H9 (cell line): ENCODE results near the gene STX17. TPM values are rescaled to one million over a fixed set of nuclear protein-coding genes. Genes with fewer than 3 reads are reported as not detected.

ENCODE experiments used
- DNase-seq: peaks from one replicate; pipeline ENCODE4 v3.0.0-alpha.2; 2017
- H2AFZ ChIP-seq: one replicate; pipeline ENCODE4 v1.6.1; 2013; ENCODE audit warnings: mild to moderate bottlenecking, low read length, control low read depth, moderate library complexity
- H2AK5ac ChIP-seq: 2 replicates; pipeline ENCODE4 v1.6.1; 2013; ENCODE audit warnings: low read length, control low read depth, mixed read lengths; ENCODE audit not compliant: insufficient read length
- H2BK120ac ChIP-seq: one replicate; pipeline ENCODE4 v1.6.1; 2013; ENCODE audit warnings: low read depth, mild to moderate bottlenecking, low read length, control low read depth, inconsistent platforms; ENCODE audit not compliant: poor library complexity, severe bottlenecking
- H2BK12ac ChIP-seq: 2 replicates; pipeline ENCODE4 v1.6.1; 2013; ENCODE audit warnings: low read length, control low read depth, mixed read lengths, low read depth; ENCODE audit not compliant: insufficient read length
- H2BK15ac ChIP-seq: 2 replicates; pipeline ENCODE4 v1.6.1; 2013; ENCODE audit warnings: low read depth, low read length, control low read depth
- H2BK20ac ChIP-seq: one replicate; pipeline ENCODE4 v1.6.1; 2013; ENCODE audit warnings: low read depth, mild to moderate bottlenecking, low read length, control low read depth, inconsistent platforms; ENCODE audit not compliant: poor library complexity, severe bottlenecking
- H2BK5ac ChIP-seq: 2 replicates; pipeline ENCODE4 v1.6.1; 2013; ENCODE audit warnings: low read length, control low read depth, mixed read lengths; ENCODE audit not compliant: insufficient read length
- H3K14ac ChIP-seq: 2 replicates; pipeline ENCODE4 v1.6.1; 2013; ENCODE audit warnings: low read length, control low read depth; ENCODE audit not compliant: insufficient read depth
- H3K18ac ChIP-seq: 2 replicates; pipeline ENCODE4 v1.6.1; 2013; ENCODE audit warnings: low read depth, mild to moderate bottlenecking, mixed read lengths, low read length, control low read depth; ENCODE audit not compliant: insufficient read length
- H3K23ac ChIP-seq: 2 replicates; pipeline ENCODE4 v1.6.1; 2013; ENCODE audit warnings: low read length, control low read depth, mixed read lengths, low read depth; ENCODE audit not compliant: insufficient read length
- H3K23me2 ChIP-seq: 2 replicates; pipeline ENCODE4 v1.6.1; 2013; ENCODE audit warnings: low read depth, mild to moderate bottlenecking, mixed read lengths, low read length, control low read depth; ENCODE audit not compliant: insufficient read length, poor library complexity, severe bottlenecking
- H3K27ac ChIP-seq: 2 replicates; pipeline ENCODE4 v1.5.1; 2013; ENCODE audit warnings: low read length, control low read depth, mixed read lengths, low read depth; ENCODE audit not compliant: insufficient read length
- H3K27me3 ChIP-seq: 2 replicates; pipeline ENCODE4 v1.6.1; 2013; ENCODE audit warnings: low read length, control low read depth, inconsistent platforms; ENCODE audit not compliant: insufficient read depth
- H3K4ac ChIP-seq: 2 replicates; pipeline ENCODE4 v1.6.1; 2013; ENCODE audit warnings: low read depth, mild to moderate bottlenecking, control low read depth, inconsistent platforms, low read length, moderate library complexity
- H3K4me1 ChIP-seq: 2 replicates; pipeline ENCODE4 v1.6.1; 2013; ENCODE audit warnings: low read length, control low read depth, inconsistent platforms; ENCODE audit not compliant: insufficient read depth
- H3K4me2 ChIP-seq: 2 replicates; pipeline ENCODE4 v1.6.1; 2013; ENCODE audit warnings: low read length, control low read depth, mixed read lengths; ENCODE audit not compliant: insufficient read length, insufficient read depth
- H3K56ac ChIP-seq: 2 replicates; pipeline ENCODE4 v1.6.1; 2013; ENCODE audit warnings: low read depth, mild to moderate bottlenecking, mixed read lengths, low read length, control low read depth; ENCODE audit not compliant: insufficient read length
- H3K79me1 ChIP-seq: 2 replicates; pipeline ENCODE4 v1.6.1; 2013; ENCODE audit warnings: low read depth, mild to moderate bottlenecking, moderate library complexity, low read length, control low read depth, inconsistent platforms; ENCODE audit not compliant: insufficient read depth, poor library complexity, severe bottlenecking
- H3K79me2 ChIP-seq: 2 replicates; pipeline ENCODE4 v1.6.1; 2013; ENCODE audit warnings: low read length, control low read depth, inconsistent platforms; ENCODE audit not compliant: insufficient read depth
- H3K9ac ChIP-seq: 2 replicates; pipeline ENCODE4 v1.6.1; 2013; ENCODE audit warnings: low read length, control low read depth, mixed read lengths; ENCODE audit not compliant: insufficient read length; ENCODE audit errors: extremely low read depth
- H3K9me3 ChIP-seq: one replicate; pipeline ENCODE4 v1.6.1; 2013; ENCODE audit warnings: low read depth, low read length, inconsistent platforms; ENCODE audit not compliant: control insufficient read depth
- H3T11ph ChIP-seq: one replicate; pipeline ENCODE4 v1.6.1; 2013; ENCODE audit warnings: mild to moderate bottlenecking, low read length, control low read depth, inconsistent platforms
- H4K20me1 ChIP-seq: one replicate; pipeline ENCODE4 v1.6.1; 2013; ENCODE audit not compliant: control insufficient read depth, insufficient read length, insufficient read depth
- H4K5ac ChIP-seq: 2 replicates; pipeline ENCODE4 v1.6.1; 2013; ENCODE audit warnings: low read depth, mild to moderate bottlenecking, mixed read lengths, low read length, control low read depth; ENCODE audit not compliant: insufficient read length
- H4K8ac ChIP-seq: replicated peaks from 2 replicates; pipeline ENCODE4 v1.6.1; 2013; ENCODE audit warnings: low read length, control low read depth, mixed read lengths, low read depth; ENCODE audit not compliant: insufficient read length
- H4K91ac ChIP-seq: 2 replicates; pipeline ENCODE4 v1.6.1; 2013; ENCODE audit warnings: low read depth, mild to moderate bottlenecking, moderate library complexity, mixed read lengths, low read length, control low read depth; ENCODE audit not compliant: insufficient read length
- H3K27ac Mint-ChIP-seq, 3 experiments: 2 replicates in 2 of 3; 3 replicates in 1 of 3; pipeline ENCODE4 v1.8.0; 2020 to 2021; ENCODE audit warnings: mixed read lengths in 3 of 3, mild to moderate bottlenecking in 1 of 3, moderate library complexity in 1 of 3
- H3K27me3 Mint-ChIP-seq: 2 replicates; pipeline ENCODE4 v1.8.0; 2021; ENCODE audit warnings: low read depth, mild to moderate bottlenecking, moderate library complexity, mixed read lengths
- H3K36me3 Mint-ChIP-seq, 3 experiments: 2 replicates in 2 of 3; 3 replicates in 1 of 3; pipeline ENCODE4 v1.8.0; 2020 to 2021; ENCODE audit warnings: low read depth in 3 of 3, mixed read lengths in 3 of 3; ENCODE audit not compliant: insufficient read depth in 1 of 3
- H3K4me1 Mint-ChIP-seq, 2 experiments: 2 replicates each; pipeline ENCODE4 v1.8.0; 2020; ENCODE audit warnings: mixed read lengths in 2 of 2
- H3K4me3 Mint-ChIP-seq, 2 experiments: 2 replicates in 1 of 2; 3 replicates in 1 of 2; pipeline ENCODE4 v1.8.0; 2020 to 2021; ENCODE audit warnings: mild to moderate bottlenecking in 2 of 2, mixed read lengths in 2 of 2, moderate library complexity in 1 of 2
- H3K9me3 Mint-ChIP-seq, 2 experiments: 2 replicates in 1 of 2; 3 replicates in 1 of 2; pipeline ENCODE4 v1.8.0; 2020; ENCODE audit warnings: mild to moderate bottlenecking in 2 of 2, mixed read lengths in 2 of 2, moderate library complexity in 1 of 2
- CTCF ChIP-seq: fragments of 200-600 bp; sonication (generic); conservative IDR thresholded peaks from 3 replicates; pipeline ENCODE4 v1.8.0; 2021; ENCODE audit warnings: antibody characterized with exemption, mild to moderate bottlenecking
- WGBS: extraction: QIAGEN DNeasy Blood & Tissue Kit; methylation state at CpG from one replicate; pipeline ENCODE4 v1.1.7; 2013; ENCODE audit warnings: missing lambda C conversion rate, low lambda C conversion rate, mixed read lengths; ENCODE audit not compliant: insufficient read length; ENCODE audit errors: extremely low coverage; 5-methylcytosine and 5-hydroxymethylcytosine counted together
- total RNA-seq: library from RNA; stranded (reverse); gene quantifications from 2 replicates; pipeline ENCODE4 v1.2.1, GENCODE V29; 2021

Gene STX17
- total RNA-seq, 1 experiment from 2014 or later: 21.2 TPM

- Histone ChIP-seq H3K56ac (peak overlapping the region; percentile 40), H2BK15ac (no peak overlapping the region), H3K4ac (no peak overlapping the region), H3K23me2 (peaks cover 7% of the 10 kb centered on the region), H2AFZ (no peak overlapping the region), H3K27me3 (no peaks in the 10 kb centered on the region), H4K91ac (no peak overlapping the region), H4K5ac (peak overlapping the region; percentile 50), H3K27ac (no peak overlapping the region), H2BK12ac (no peak overlapping the region), H4K20me1 (no peaks in the 10 kb centered on the region), H2BK20ac (no peak overlapping the region), H2AK5ac (no peak overlapping the region), H3K4me1 (peaks cover 5% of the 10 kb centered on the region; the same call in 1 of the 2 replicates), H3K9me3 (no peaks in the 10 kb centered on the region), H3T11ph (no peak overlapping the region), H3K4me2 (peak overlapping the region; percentile 89), H2BK5ac (no peak overlapping the region), H2BK120ac (no peak overlapping the region), H3K18ac (peak overlapping the region; percentile 95), H3K14ac (peak overlapping the region; percentile 96; the same call in 1 of the 2 replicates), H3K9ac (peak overlapping the region; percentile 89), H4K8ac (no peak overlapping the region), H3K79me1 (no peaks in the 10 kb centered on the region), H3K79me2 (no peaks in the 10 kb centered on the region), H3K23ac (no peak overlapping the region)
- Mint-ChIP-seq H3K27ac (peak overlapping the region; percentile 69 to 94 (median 93); a peak in 5 of 7 replicates), H3K4me3 (peak overlapping the region; percentile 87 to 93), H3K27me3 (peaks cover 5% of the 10 kb centered on the region), H3K4me1 (peaks cover 27 to 34% of the 10 kb centered on the region in 2 experiments), H3K9me3 (no peaks in the 10 kb centered on the region), H3K36me3 (peaks cover 0 to 5% (median 5%) of the 10 kb centered on the region in 3 experiments; a peak in 3 of 7 replicates)
- TF ChIP-seq CTCF: no peak
- no CpG with 5 or more reads among the region's 9 CpGs for WGBS
- no peak for DNase-seq
Observed at GRCh38 chr9:99907208-99907532, 716 bp downstream of the STX17 start.
